Smooth muscle cell of the umbilical artery (primary cell): ENCODE results near the gene PHF24. TPM values are rescaled to one million over a fixed set of nuclear protein-coding genes. Genes with fewer than 3 reads are reported as not detected.

Experiments used
- total RNA-seq: library from RNA; depleted of rRNA; stranded (reverse); fragments of >200 nt; gene quantifications from 2 replicates; pipeline ENCODE4 v1.2.3, GENCODE V29; 2014

Gene PHF24
- total RNA-seq = 0.05 and 0.30 TPM in 2 replicates

DNA sequence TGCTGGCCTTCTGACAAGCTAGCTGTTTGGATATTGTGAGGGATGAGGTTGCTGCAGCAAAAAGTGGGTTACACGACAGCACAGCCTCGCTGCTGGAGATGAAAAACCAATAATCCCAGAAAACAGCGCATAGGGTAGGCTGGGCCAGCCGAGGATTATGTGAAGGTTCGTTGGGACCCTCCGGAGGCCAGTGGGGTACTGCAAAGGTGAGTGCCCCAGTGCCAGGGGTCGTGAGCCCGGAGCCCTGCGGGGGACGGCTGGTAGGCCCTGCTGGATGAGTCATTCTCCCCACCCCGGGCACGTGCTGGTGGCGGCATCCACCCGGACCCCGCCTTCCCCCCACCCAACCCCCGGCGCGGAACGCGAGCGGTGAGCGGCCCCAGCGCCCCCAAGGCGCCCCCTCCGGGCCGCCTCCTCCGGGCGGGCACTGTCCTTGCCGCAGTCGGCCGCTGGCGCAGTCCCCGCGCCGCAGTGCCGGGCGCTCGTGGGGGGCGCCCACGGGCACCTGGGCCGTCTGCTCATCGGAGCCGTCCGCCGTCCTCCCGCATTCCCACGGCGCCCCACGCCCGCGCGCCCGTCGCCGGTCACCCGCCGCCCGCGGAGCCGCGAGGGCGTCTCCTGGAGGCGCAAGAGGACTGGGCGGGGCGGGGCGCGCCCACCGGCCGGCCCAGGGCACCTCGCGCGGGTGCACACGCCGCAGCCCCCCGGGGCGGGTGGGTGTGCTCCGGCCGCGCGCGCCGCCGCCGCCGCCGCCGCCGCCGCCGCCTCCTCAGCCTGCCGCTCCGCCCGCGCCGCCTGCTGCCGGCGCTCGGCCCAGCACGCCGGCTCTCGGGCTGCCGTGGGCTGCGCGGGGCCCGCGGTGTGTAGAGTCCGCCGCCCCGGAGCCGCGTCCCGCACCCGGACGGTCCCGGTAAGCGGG lies at the start of gene PHF24:
TSS of gene PHF24 (plus strand) at position 794 of the 919 bp plus-strand sequence. CDS start 13,014 bp downstream, outside the sequence.

DNA sequence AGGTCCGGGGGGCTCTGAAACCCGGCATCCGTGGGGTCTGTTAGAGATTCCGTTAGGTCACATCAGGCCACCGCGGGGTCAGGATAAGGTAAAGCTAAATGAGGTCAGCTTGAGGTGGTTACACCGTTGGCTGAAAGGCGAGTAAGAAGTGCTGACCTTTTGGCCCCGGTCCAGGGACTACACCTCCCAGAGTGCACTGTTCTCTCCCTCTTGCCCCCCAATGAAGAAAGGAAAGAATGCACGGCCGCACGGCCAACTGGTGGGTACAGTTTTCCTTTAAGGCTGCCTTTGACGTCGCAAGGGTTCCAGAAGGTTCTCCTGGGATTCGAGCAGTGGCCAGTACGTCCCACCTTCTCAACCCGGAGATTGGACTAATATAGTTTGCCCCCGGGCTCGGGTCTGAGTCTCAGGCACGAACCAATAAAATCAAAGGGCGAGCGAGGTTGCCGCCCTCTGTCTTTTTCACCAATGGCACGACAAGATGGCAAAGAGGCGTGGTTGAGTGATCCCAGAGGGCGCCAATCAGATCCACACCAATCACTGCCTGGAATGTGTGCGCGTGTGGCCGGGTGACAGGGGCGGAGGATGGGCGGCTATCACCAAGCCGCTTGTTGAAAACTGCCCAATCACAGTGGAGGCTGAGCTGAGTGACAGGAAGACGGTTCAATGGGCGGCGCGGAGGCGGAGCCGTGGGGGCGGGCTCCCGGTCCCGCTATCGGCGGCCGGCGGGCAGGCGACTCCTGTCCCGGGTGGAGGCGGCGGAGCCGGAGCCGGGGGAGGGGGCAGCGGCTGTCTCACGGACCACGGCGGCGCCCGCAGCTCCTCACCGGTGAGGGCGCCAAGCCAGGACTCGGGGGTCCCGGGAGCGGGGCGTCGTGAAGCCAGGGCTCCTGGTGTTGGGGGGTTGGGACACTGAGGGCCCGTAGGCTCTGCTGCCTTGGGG lies 31.2 kb downstream of the PHF24 start, which contains the start of gene DNAJB5:
TSS of gene DNAJB5 (plus strand) at position 743 of the 943 bp plus-strand sequence. CDS start 886 bp downstream, outside the sequence.

Other genes starting within 250 kb of the PHF24 start
- gene CCL21, start 248.1 kb upstream of the PHF24 start, total RNA-seq = not detected in 2 replicates
- 13.4 and 15.4 TPM in 2 replicates for gene DNAJB5, start 31.5 kb downstream of the PHF24 start, total RNA-seq
- 492 and 516 TPM in 2 replicates for gene VCP, start 114.3 kb downstream of the PHF24 start, total RNA-seq
- 6.8 and 13.4 TPM in 2 replicates for gene FANCG, start 121.7 kb downstream of the PHF24 start, total RNA-seq
- 14.0 and 20.2 TPM in 2 replicates for gene PIGO, start 138.3 kb downstream of the PHF24 start, total RNA-seq
- 109 and 124 TPM in 2 replicates for gene STOML2, start 144.8 kb downstream of the PHF24 start, total RNA-seq
- 37.7 and 55.5 TPM in 2 replicates for gene ATOSB, start 157.6 kb downstream of the PHF24 start, total RNA-seq
- 43.7 and 64.1 TPM in 2 replicates for gene UNC13B, start 203.7 kb downstream of the PHF24 start, total RNA-seq